ENCODE measurements around the gene CNGB1.

GRCh38 chr16:57966986-57967385, 3.9 kb downstream of the CNGB1 start:
- TF ChIP-seq POLR2A (IDR thresholded peaks at IDR 0.05) (no peak), CTCF (IDR thresholded peaks at IDR 0.05) (no peak)

All from Peyer's patch (tissue), 4 donors.